Pancreas (tissue), 10 donors: Measurements from ENCODE around the gene CARD18. TPM values are rescaled to one million over a fixed set of nuclear protein-coding genes. Genes with fewer than 3 reads are reported as not detected.
"Not testable (repeated sequence)": the region's sequence is repeated elsewhere in the genome, so short reads cannot be mapped to it uniquely, and the experiment has no call there.

Source experiments
- ATAC-seq, 4 donors: fragments of 200-7000 bp; cut with Tn5 transposase; one replicate each; pipeline versions ENCODE4 v1.8.0 to v1.9.1; 2020; ENCODE audit warnings: mild to moderate bottlenecking in 4 of 4, moderate library complexity in 4 of 4
- DNase-seq, 6 donors: peaks; one replicate each; pipeline ENCODE4 v3.0.0-alpha.2; 2020
- FAIRE-seq: peaks from 2 replicates; lab custom pipeline; 2012; peaks lifted over from hg19 to GRCh38; lab: Jason Lieb, UNC
- H3K27ac ChIP-seq, 4 donors: fragments of 200-600 bp; sonication (generic); 1 replicate in 3 of 4; 2 replicates in 1 of 4; pipeline versions ENCODE4 v1.5.0 to v1.8.0; 2020
- H3K27me3 ChIP-seq, 4 donors: fragments of 200-600 bp; one replicate each; pipeline ENCODE4 v1.8.0; 2021
- H3K36me3 ChIP-seq, 3 donors: fragments of 200-600 bp; sonication (generic) in 1 of 3; one replicate each; pipeline versions ENCODE4 v1.5.0 to v1.8.0; 2020 to 2021
- H3K4me1 ChIP-seq, 3 donors: fragments of 200-600 bp; one replicate each; pipeline ENCODE4 v1.8.0; 2021
- H3K4me3 ChIP-seq, 4 donors: fragments of 200-600 bp; sonication (generic) in 2 of 4; one replicate each; pipeline versions ENCODE4 v1.5.0 to v1.8.0; 2020 to 2021
- H3K9me3 ChIP-seq, 4 donors: fragments of 200-600 bp; one replicate each; pipeline ENCODE4 v1.8.0; 2021
- CTCF ChIP-seq, 4 donors: fragments of 200-600 bp; sonication (generic) in 3 of 4; IDR thresholded peaks; one replicate each; pipeline versions ENCODE4 v1.5.0 to v1.8.0; 2021; ENCODE audit warnings: antibody characterized with exemption in 4 of 4
- WGBS, 2 donors: extraction: QIAGEN DNeasy Blood & Tissue Kit; methylation state at CpG; one replicate each; pipeline ENCODE4 v1.1.7; 2013; 5-methylcytosine and 5-hydroxymethylcytosine counted together
- intact Hi-C, 3 donors: fragments of 100-400 bp; cut with DNase I; formaldehyde crosslinking; loops; one replicate each; pipeline versions ENCODE4 v1.11.1 to v1.14.2; 2022
- polyA plus RNA-seq, 2 donors: library from polyadenylated mRNA; stranded (reverse); fragments of 200-250 nt; gene quantifications; one replicate each; pipeline ENCODE4 v1.2.3, GENCODE V29; 2013
- total RNA-seq, 6 donors: library from RNA; stranded (reverse); fragmentation: NEBNext Ultra II Directional in 4 of 6; extraction: Animal tissue kit (Norgen Biotek cat#: 25700) in 4 of 6; gene quantifications; one replicate each; pipeline versions ENCODE4 v1.2.1 to v1.2.4, GENCODE V29; 2021 to 2023
- donor health status: healthy with polysubstance abuse.
- donor health status: DM: no; HTN: no; CAD: no; lungs with moderate emphysema.
- donor health status: DM: no; HTN: no; CAD: no.
- donor health status: control.
- donor health status: control.
- donor health status: Bipolar disorder and iron deficiency.
- donor health status: DM: yes; HTN: yes; CAD: no.
- donor health status: DM: no; HTN: no; CAD: no.
- donor health status: DM: no; HTN: no; CAD: no.
- donor health status: DM: yes; HTN: yes; CAD: no.

The CARD18 gene
- total and polyA plus RNA-seq, 8 donors = 0.33 TPM; not detected in 7

- ATAC-seq (no peak), DNase-seq (no peak), FAIRE-seq (no peak)
- no peak overlapping the region for H3K4me3 ChIP-seq
- no peaks in the 10 kb centered on the region for H3K4me1 ChIP-seq
- TF ChIP-seq CTCF (IDR thresholded peaks at IDR 0.05) = no peak
- H3K27me3 ChIP-seq = no peaks in the 10 kb centered on the region
- 73 to 77% methylated on average over 1 of the region's 1 CpG for WGBS, 2 donors
- no peaks in the 10 kb centered on the region for H3K9me3 ChIP-seq
- H3K36me3 ChIP-seq = no peaks in the 10 kb centered on the region
- intact Hi-C loops = no loop called here
- H3K27ac ChIP-seq = no peak overlapping the region
Measured at GRCh38 chr11:105104292-105104691, 35.3 kb downstream of the CARD18 start.

- no peak for ATAC-seq
- no peak for TF ChIP-seq CTCF (IDR thresholded peaks at IDR 0.05)
Measured at GRCh38 chr11:105103336-105103735, 36.2 kb downstream of the CARD18 start.

GRCh38 chr11:105102079-105102581 is 37.4 kb downstream of the CARD18 start:
- peak; percentile 43 for FAIRE-seq
- ATAC-seq, intact Hi-C loops: not testable (repeated sequence)

More at GRCh38 chr11:105103336-105103735, 36.2 kb downstream of the CARD18 start:
- Histone ChIP-seq H3K9me3 (no peaks in the 10 kb centered on the region), H3K36me3 (no peaks in the 10 kb centered on the region), H3K4me1 (no peaks in the 10 kb centered on the region), H3K27ac (no peak overlapping the region), H3K4me3 (no peak overlapping the region), H3K27me3 (no peaks in the 10 kb centered on the region)
- FAIRE-seq (no peak), DNase-seq (no peak)
- intact Hi-C loops = no loop called here

GRCh38 chr11:105100981-105101630 is 38.5 kb downstream of the CARD18 start:
- H3K9me3 ChIP-seq = no peaks in the 10 kb centered on the region
- H3K27me3 ChIP-seq = no peaks in the 10 kb centered on the region
- H3K27ac ChIP-seq = no peak overlapping the region
- DNase-seq (no peak), ATAC-seq (no peak), FAIRE-seq (no peak)
- no peaks in the 10 kb centered on the region for H3K4me1 ChIP-seq
- intact Hi-C loops = no loop called here
- H3K36me3 ChIP-seq = no peaks in the 10 kb centered on the region
- no peak for TF ChIP-seq CTCF (IDR thresholded peaks at IDR 0.05)
- whole genome bisulfite sequencing, 2 donors = 81 to 86% methylated on average over 2 of the region's 2 CpGs
- no peak overlapping the region for H3K4me3 ChIP-seq

More at GRCh38 chr11:105102079-105102581, 37.4 kb downstream of the CARD18 start:
- not testable (repeated sequence) for H3K36me3 ChIP-seq, DNase-seq, H3K9me3 ChIP-seq, H3K27ac ChIP-seq, H3K4me3 ChIP-seq, H3K27me3 ChIP-seq, H3K4me1 ChIP-seq
- WGBS, 2 donors = 55 to 81% methylated on average over 1 to 2 of the region's 3 CpGs

- intact Hi-C loops = no loop called here
- Histone ChIP-seq H3K9me3 (no peaks in the 10 kb centered on the region), H3K36me3 (no peaks in the 10 kb centered on the region), H3K4me1 (no peaks in the 10 kb centered on the region), H3K4me3 (no peak overlapping the region), H3K27me3 (no peaks in the 10 kb centered on the region), H3K27ac (no peak overlapping the region)
- ATAC-seq (peak in 2 of 4 donors; percentile 14 to 23), FAIRE-seq (no peak), DNase-seq (no peak)
- WGBS, 2 donors = 69 to 78% methylated on average over 7 of the region's 7 CpGs
- TF ChIP-seq CTCF (IDR thresholded peaks at IDR 0.05) = no peak
Measured at GRCh38 chr11:105100206-105100605, 39.4 kb downstream of the CARD18 start.

GRCh38 chr11:105099594-105099993 is 40.0 kb downstream of the CARD18 start:
- H3K36me3 ChIP-seq, ATAC-seq, intact Hi-C loops, H3K4me1 ChIP-seq, H3K27me3 ChIP-seq, FAIRE-seq, H3K4me3 ChIP-seq, DNase-seq, H3K27ac ChIP-seq, H3K9me3 ChIP-seq: not testable (repeated sequence)
- WGBS, 2 donors = 88 to 97% methylated on average over 2 of the region's 2 CpGs
